Measurements from ENCODE around the gene SV2C. TPM values are rescaled to one million over a fixed set of nuclear protein-coding genes. Genes with fewer than 3 reads are reported as not detected.

SV2C gene
- total RNA-seq, 1 experiment from 2014 or later: not detected

GRCh38 chr5:76207120-76207519, 123.9 kb downstream of the SV2C start:
- POLR2A ChIA-PET: no interaction called here
- CTCF ChIA-PET: interaction anchor here (0.7 to 1.6 kb wide), 4 partner anchors 11 to 50 kb away, joined by 3 to 4 read pairs (median 3); no protein-coding TSS in a partner anchor
- no TSS peak for BruUV-seq (replicated peaks)

GRCh38 chr5:76209297-76209696, 126.1 kb downstream of the SV2C start:
- CTCF ChIA-PET: interaction anchor here (1.4 kb wide), 1 partner anchor 9 kb away, joined by 4 read pairs; no protein-coding TSS in a partner anchor
- H3K36me3 Mint-ChIP-seq (ENCODE audit: insufficient read depth, unreplicated experiment): no peaks in the 10 kb centered on the region
- no peak overlapping the region for H3K27ac Mint-ChIP-seq (ENCODE audit: low read depth, unreplicated experiment)
- H3K9me3 Mint-ChIP-seq (ENCODE audit: unreplicated experiment): no peaks in the 10 kb centered on the region
- DNase-seq (ENCODE audit: unreplicated experiment): peak; percentile 12
- POLR2A ChIA-PET: interaction anchor here (0.7 kb wide), 1 partner anchor 186 kb away, joined by 3 read pairs; no protein-coding TSS in a partner anchor
- no peak overlapping the region for H3K4me3 Mint-ChIP-seq (ENCODE audit: unreplicated experiment)
- no peaks in the 10 kb centered on the region for H3K4me1 Mint-ChIP-seq (ENCODE audit: insufficient read depth, unreplicated experiment)
- BruUV-seq (replicated peaks): no TSS peak
- peak; percentile 11 for TF ChIP-seq CTCF (IDR thresholded peaks at IDR 0.05; ENCODE audit: unreplicated experiment)
- intact Hi-C loops (cut with micrococcal nuclease): no loop called here
- H3K27me3 Mint-ChIP-seq (ENCODE audit: insufficient read depth, unreplicated experiment): peaks cover 33% of the 10 kb centered on the region

More at GRCh38 chr5:76207120-76207519, 123.9 kb downstream of the SV2C start:
- Mint-ChIP-seq H3K36me3 (ENCODE audit: insufficient read depth, unreplicated experiment) (no peaks in the 10 kb centered on the region), H3K4me3 (ENCODE audit: unreplicated experiment) (no peak overlapping the region), H3K27ac (ENCODE audit: low read depth, unreplicated experiment) (no peak overlapping the region), H3K27me3 (ENCODE audit: insufficient read depth, unreplicated experiment) (peaks cover 29% of the 10 kb centered on the region), H3K9me3 (ENCODE audit: unreplicated experiment) (no peaks in the 10 kb centered on the region), H3K4me1 (ENCODE audit: insufficient read depth, unreplicated experiment) (no peaks in the 10 kb centered on the region)
- intact Hi-C loops (cut with micrococcal nuclease): no loop called here
- TF ChIP-seq CTCF (IDR thresholded peaks at IDR 0.05; ENCODE audit: unreplicated experiment): no peak
- no peak for DNase-seq (ENCODE audit: unreplicated experiment)

- ChIA-PET POLR2A (no interaction called here), CTCF (no interaction called here)
- BruUV-seq (replicated peaks): no TSS peak
- Mint-ChIP-seq H3K27ac (ENCODE audit: low read depth, unreplicated experiment) (no peak overlapping the region), H3K9me3 (ENCODE audit: unreplicated experiment) (no peaks in the 10 kb centered on the region), H3K4me3 (ENCODE audit: unreplicated experiment) (no peak overlapping the region), H3K4me1 (ENCODE audit: insufficient read depth, unreplicated experiment) (no peaks in the 10 kb centered on the region), H3K27me3 (ENCODE audit: insufficient read depth, unreplicated experiment) (peaks cover 40% of the 10 kb centered on the region), H3K36me3 (ENCODE audit: insufficient read depth, unreplicated experiment) (no peaks in the 10 kb centered on the region)
- TF ChIP-seq CTCF (IDR thresholded peaks at IDR 0.05; ENCODE audit: unreplicated experiment): no peak
- DNase-seq (ENCODE audit: unreplicated experiment): no peak
- intact Hi-C loops (cut with micrococcal nuclease): no loop called here
These were observed 127.8 kb downstream of the SV2C start for GRCh38 chr5:76210946-76211345.

- no peak for DNase-seq (ENCODE audit: unreplicated experiment)
- POLR2A ChIA-PET: no interaction called here
- TF ChIP-seq CTCF (IDR thresholded peaks at IDR 0.05; ENCODE audit: unreplicated experiment): no peak
- Mint-ChIP-seq H3K27ac (ENCODE audit: low read depth, unreplicated experiment) (no peak overlapping the region), H3K36me3 (ENCODE audit: insufficient read depth, unreplicated experiment) (no peaks in the 10 kb centered on the region), H3K27me3 (ENCODE audit: insufficient read depth, unreplicated experiment) (peaks cover 24% of the 10 kb centered on the region), H3K9me3 (ENCODE audit: unreplicated experiment) (no peaks in the 10 kb centered on the region), H3K4me1 (ENCODE audit: insufficient read depth, unreplicated experiment) (no peaks in the 10 kb centered on the region), H3K4me3 (ENCODE audit: unreplicated experiment) (no peak overlapping the region)
- intact Hi-C loops (cut with micrococcal nuclease): no loop called here
- CTCF ChIA-PET: interaction anchor here (1.7 kb wide), 1 partner anchor 39 kb away, joined by 6 read pairs; no protein-coding TSS in a partner anchor
- BruUV-seq (replicated peaks): no TSS peak
These were observed 130.7 kb downstream of the SV2C start for GRCh38 chr5:76213858-76214257.
